Fibroblast of mammary gland (primary cell): ENCODE data around the gene CPZ.

ENCODE experiments used
- DNase-seq: peaks from one replicate; pipeline ENCODE4 v3.0.0-alpha.2; 2010; ENCODE audit warnings: low read depth
- H3K4me3 ChIP-seq: 2 replicates; pipeline ENCODE4 v1.5.1; 2011; ENCODE audit warnings: low read depth, mild to moderate bottlenecking, low read length, moderate library complexity; ENCODE audit not compliant: control insufficient read depth
- CTCF ChIP-seq: conservative IDR thresholded peaks from 2 replicates; pipeline ENCODE4 v1.5.1; 2011; ENCODE audit warnings: low read depth, low read length, inconsistent platforms; ENCODE audit not compliant: control insufficient read depth, insufficient read depth

The CPZ gene

GRCh38 chr4:8552024-8552423 is 40.5 kb upstream of the CPZ start:
- no peak for TF ChIP-seq CTCF
- H3K4me3 ChIP-seq = no peak overlapping the region
- DNase-seq = no peak

- DNase-seq = no peak
- no peak overlapping the region for H3K4me3 ChIP-seq
- TF ChIP-seq CTCF = no peak
Measured at GRCh38 chr4:8552581-8553205, 39.9 kb upstream of the CPZ start.

GRCh38 chr4:8553216-8553615 is 39.3 kb upstream of the CPZ start:
- DNase-seq = no peak
- TF ChIP-seq CTCF = no peak

GRCh38 chr4:8553991-8554405 is 38.6 kb upstream of the CPZ start:
- no peak for TF ChIP-seq CTCF

More at GRCh38 chr4:8553216-8553615, 39.3 kb upstream of the CPZ start:
- H3K4me3 ChIP-seq = no peak overlapping the region

GRCh38 chr4:8554555-8555100 is 37.9 kb upstream of the CPZ start:
- TF ChIP-seq CTCF = no peak
- no peak overlapping the region for H3K4me3 ChIP-seq
- DNase-seq = no peak

More at GRCh38 chr4:8553991-8554405, 38.6 kb upstream of the CPZ start:
- no peak overlapping the region for H3K4me3 ChIP-seq
- DNase-seq = no peak

- TF ChIP-seq CTCF = no peak
Measured at GRCh38 chr4:8555716-8556115, 36.8 kb upstream of the CPZ start.

More at GRCh38 chr4:8555716-8556115, 36.8 kb upstream of the CPZ start:
- no peak overlapping the region for H3K4me3 ChIP-seq
- DNase-seq = no peak
